Measurements from ENCODE around the gene RXRA.

Gene RXRA

DNA sequence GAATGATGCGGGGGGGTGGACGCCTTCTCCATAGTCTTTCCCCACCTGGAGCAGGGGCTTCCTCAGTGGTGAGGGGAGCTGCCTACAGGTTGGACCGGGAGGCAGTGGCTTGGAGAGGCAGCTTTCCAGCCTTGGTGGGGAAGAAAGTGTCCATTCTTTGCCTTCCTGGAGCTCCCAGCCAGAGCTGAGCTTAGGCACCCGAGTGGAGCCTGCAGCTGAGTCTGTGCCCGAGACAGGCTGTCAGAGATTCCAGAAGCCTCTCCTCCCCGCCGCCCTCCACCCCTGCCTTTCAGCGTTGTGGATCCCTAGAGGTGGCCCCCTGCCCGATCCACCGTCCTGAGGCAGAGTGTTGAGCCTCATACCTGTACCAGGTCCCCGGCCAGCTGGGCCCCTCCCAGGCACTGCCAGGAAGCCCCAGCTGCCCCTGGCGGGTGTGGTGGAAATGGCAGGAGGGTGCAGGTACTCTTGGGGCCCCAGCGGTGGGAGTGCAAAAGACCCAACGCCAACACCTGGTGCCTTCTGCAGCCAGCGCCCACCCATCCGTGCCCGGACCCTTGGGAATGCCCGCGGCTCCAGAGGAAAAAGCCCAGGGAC, 112.0 kb downstream of the RXRA start:
- no peak for DNase-seq

DNA sequence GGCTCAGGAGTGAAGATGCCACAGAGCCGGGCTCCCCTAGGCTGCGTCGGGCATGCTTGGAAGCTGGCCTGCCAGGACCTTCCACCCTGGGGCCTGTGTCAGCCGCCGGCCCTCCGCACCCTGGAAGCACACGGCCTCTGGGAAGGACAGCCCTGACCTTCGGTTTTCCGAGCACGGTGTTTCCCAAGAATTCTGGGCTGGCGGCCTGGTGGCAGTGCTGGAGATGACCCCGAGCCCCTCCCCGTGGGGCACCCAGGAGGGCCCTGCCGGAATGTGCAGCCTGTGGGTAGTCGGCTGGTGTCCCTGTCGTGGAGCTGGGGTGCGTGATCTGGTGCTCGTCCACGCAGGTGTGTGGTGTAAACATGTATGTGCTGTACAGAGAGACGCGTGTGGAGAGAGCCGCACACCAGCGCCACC, 113.1 kb downstream of the RXRA start:
- DNase-seq: no peak

DNA sequence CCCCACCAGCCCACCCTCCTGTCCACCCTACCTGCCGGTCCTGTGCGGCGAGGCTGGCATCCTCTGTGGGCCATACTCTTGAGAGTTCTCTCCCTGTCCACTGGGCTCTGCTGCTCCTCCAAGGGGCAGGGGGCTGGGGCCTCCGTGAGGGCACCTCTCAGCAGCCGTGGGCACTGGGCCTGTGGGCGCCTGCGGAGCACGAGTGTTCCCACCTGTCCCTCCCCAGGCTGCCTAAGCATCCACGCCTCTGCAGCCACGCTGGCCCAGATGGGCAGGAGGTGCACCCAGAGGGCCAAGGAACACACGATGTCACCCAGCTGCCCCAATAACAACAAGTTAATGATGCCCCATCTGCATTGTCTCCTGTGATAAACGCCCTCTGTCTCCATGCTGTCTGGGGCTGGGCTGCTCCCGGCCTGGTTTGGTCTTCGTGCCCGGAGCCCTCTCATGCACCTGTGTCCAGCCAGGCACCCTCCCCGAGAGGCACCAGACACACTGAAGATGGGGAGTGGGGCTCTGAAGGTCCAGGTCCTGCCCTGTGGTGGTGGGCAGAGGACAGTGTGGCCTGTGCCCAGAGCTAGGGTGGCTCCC, 114.5 kb downstream of the RXRA start:
- no peak for DNase-seq

DNA sequence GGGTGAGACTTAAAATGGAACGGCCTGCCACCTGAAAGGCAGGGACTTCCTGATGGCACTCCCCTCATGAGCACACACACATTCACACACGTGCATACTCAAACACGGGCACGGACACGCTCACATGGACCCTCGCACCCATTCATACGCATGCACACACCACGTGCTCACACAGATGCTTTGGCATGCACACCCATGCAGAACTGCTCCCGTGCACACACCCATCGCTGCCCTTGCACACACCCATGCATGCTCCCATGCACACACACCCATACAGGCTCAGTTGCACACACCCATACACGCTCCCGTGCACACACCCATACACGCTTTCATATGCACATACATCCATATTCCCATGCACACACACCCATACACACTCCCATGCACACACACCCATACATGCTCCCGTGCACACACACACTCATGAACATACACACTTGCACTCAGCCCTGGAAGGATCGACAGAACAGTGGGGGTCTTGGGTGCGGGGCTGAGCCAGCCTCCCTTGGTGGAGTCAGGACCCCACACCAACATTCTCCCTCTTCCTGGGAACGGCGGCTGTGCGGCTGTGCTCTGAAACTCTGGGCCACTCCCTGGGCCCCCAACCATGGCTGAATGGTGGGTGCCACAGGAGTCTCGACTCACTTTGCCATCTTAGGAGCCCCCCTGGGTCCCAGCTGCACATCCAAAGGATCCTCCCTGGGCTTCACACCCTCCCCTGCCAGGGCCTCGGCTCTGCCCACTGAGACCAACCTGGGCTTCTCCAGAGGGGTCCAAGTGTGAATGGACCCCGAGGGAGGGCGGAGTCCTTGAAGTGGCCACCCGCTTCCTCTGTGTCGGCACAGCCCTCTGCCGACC, 115.2 kb downstream of the RXRA start:
- DNase-seq: no peak

DNA sequence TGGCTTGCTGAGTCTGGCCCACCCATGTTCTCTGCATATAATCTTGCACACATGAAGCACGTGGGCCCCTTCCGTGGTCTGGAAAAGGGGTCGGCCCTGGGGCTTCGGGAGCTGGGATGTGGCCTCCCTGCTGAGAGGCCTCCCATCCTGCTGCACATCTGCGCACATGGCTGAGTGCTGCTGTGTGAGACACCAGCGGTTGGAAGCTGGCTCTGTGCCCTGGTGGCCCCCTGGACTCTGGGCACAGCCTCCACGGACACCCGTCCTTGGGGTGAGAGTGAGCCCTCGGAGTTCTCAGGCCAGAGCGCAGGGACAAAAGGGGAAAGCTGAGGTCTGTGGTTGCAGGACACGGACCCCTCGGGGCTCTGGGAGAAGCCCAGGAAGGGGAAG, 115.8 kb downstream of the RXRA start:
- DNase-seq: no peak

DNA sequence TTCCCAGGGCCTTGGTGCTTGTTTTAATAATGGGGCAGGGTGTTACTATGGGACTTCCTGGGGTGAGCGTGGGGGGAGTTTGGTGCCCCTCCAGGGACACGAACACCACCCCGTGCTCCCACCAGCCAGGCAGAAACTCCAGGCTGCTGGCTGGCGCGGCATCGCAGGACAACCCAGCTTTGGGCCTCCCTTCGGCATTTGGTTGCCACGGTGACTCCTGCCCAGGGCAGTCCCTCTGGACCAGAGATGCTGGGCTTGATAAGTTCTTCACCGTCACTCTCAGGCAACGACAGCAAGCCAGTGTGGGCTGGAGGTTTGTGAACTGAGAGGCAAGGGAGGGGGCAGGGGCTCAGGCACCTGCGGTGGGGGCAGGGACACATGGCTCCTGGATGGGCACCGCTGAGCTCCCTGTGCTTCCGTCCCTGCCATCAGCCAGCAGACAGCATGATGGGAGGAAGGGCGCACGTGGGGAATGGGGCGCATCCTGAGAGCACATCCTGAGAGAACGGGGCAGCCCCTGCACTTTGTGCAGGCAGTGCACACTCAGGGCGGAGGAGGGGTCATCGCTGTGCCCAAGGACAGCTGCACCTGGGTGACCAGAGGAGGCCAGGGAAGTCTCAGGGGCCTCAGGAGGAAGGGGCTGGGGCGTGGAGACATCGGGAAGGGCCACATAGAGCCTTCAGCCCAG, 116.4 kb downstream of the RXRA start:
- DNase-seq: no peak

DNA sequence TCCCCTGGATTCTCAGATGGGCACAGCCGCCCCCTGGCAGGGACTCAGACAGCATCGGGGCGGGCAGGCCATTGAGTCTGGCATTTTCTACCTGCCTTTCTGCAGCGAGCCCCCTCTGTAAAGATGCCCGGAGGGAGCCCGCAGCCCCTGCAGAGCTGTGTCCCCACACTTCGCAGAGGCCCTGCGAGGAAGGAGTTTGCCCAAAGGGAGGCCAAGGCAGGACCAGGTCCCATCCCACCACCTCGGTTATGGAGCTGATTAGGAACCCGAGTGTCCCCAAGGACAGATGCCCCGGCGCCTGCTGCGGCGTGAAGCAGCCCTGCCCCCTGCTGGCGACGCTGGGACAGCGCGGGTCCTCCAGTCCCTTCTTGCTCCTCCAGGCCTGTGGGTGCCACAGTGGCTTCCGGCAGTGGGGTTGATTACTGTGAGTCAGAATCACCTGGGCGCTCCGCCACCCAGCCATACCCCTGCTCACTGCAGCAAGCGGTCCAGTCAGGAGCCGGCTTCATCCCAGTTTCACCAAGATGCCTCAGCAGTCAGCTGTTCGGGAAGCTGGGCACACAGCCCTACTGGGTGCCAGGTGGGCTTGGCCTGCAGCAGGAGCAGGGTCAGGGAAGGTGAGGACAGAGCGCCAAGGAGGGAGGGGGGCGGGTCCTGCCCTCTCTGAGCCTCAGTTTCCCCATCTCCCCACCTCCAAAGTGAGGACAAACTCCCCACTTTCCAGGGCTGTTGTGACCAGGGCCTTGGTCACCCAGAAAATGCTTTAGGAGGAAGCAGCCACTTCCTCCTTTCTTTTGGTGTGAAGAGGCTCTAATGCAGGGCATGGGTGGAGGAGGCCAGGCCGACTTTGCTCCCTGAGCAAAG, 117.2 kb downstream of the RXRA start:
- peak; percentile 83 to 86 for DNase-seq

DNA sequence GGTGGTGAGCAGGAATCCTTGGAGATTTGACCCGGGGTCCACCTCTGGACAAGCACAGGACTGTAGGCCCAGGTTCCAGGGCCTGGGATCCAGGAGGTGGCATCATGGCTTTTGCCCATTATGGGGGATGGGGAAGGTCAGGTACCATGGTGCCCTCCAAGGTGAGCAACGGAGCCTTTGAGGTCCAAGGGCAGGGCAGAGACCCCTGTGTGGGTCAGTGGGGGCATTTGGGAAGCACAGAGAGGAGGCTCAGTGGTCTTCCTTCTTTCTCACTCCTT, 117.7 kb downstream of the RXRA start:
- DNase-seq: no peak

DNA sequence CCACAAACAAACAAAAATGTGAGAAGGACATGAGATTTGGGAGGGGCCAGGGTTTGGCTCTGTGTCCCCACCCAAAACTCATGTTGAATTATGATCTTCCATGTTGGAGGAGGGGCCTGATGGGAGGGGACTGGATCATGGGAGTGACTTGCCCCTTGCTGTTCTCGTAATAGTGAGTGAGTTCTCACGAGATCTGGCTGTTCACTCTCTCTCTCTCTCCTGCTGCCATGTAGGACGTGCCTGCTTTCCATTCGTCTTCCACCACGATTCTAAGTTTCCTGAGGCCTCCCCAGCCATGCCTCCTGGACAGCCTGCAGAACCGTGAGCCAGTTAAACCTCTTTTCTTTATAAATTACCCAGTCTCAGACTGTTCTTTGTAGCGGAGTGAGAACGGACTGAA, 118.7 kb downstream of the RXRA start:
- no peak for DNase-seq

DNA sequence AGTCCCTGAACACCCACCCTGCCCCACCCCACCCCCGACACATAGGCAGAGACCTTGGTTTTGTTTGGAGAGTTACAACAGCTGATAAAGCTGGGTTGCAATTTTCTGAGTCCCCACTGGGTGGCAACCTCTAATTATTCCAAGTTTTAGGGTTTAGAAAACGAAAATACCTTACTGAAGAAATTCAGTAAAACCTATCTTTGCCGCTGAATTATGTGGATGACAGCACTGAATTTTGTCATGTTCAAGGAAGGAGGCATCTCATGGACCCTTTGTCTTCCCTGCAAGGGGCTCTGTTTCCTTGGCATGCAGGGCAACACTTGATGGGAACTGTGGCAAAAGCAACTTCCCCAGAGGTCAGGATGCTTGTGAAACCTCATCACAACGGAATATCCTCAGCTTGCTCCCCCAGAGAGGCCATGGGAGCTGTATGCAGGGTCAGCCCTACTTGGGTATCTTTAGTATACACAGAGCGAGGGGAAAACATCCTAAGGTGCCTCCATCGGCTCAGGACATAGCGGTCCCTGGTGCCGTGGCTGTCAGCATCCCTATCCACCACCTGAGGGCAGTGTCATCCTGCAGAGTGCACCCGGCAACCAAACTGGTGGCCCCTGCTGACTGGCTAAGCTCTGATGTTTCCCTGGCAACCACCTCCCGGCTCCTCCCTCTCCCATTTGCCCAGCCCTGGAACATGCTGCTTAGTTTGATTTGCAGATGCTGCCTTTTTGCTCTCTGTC, 123.1 kb downstream of the RXRA start:
- DNase-seq: peak; percentile 79 to 81

DNA sequence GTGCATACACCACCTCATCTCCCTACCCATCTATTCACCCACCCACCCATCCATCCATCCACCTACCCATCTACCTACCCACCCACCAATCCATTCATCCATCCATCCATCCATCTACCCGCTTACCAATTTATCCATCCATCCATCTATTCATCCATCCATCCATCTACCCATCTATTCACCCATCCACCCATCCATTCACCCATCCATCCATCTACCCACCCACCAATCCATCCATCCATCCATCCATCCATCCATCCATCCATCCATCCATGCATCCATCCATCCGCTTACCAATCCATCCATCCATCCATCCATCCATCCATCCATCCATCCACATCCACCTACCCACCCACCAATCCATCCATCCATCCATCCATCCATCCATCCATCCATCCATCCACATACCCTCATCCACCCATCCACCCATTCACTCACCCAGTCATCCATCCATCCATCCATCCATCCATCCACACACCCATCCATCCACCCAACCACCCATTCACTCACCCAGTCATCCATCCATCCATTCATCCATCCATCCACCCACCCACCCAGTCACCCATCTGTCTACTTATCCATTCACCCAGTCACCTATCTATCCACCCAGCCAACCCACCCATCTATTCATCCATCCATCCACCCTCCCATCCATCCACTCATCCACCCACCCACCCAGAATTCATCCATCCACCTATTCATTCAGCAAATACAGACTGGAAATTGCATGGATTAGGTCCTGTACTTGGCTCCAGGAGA, 125.6 kb downstream of the RXRA start:
- no peak for DNase-seq

DNA sequence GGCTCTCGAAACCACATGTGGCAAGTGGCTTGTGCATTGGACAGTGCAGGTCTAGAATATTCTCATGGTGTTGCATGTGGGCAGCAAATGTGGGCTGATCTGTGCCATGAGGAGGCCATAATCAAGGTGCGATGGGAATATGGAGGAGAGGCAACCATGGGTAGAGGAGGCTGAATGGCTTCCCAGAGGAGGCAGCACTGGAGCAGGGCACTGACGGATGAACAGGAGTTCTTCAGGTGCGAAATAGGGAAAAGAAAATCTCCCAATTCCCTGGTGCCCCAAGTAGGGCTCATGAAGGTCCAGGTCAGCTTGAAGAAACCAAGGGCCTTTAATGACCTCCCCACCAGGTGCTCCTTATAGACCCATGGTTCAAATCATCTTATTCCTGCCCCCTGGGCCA, 126.5 kb downstream of the RXRA start:
- no peak for DNase-seq

DNA sequence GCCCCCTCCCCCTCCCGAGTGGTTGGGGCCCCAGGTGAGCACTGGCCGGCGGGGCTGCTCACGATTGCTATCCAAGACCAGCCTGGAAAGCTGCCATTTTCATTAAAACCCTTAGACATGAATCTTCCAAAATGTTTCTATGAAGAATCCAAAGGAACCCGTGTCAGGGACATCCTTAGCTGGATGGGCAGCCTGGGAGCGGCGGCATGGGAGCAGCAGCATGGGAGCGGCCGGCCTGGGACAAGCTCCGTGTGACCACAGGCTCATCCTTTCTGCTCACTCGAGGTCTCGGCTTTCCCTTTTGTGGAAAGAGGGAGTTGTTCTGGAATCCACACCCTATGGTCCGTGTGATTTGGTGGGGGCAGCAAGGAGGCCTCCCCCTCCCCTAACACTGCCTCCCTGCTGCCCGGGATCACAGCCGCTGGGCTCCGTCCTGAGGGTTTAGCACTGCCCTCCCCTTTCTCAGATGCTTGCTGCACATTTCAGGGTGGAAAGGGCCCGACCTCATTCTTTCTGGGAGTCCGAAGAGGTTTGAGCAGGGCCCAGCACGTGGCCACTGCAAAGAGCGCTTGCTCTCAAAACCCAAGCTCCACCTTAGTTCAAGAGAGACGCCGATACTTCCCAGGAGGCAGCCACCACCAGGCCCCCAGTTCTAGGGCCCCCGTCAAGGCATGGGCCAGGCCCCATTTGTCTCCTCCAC, 127.7 kb downstream of the RXRA start:
- no peak for DNase-seq

DNA sequence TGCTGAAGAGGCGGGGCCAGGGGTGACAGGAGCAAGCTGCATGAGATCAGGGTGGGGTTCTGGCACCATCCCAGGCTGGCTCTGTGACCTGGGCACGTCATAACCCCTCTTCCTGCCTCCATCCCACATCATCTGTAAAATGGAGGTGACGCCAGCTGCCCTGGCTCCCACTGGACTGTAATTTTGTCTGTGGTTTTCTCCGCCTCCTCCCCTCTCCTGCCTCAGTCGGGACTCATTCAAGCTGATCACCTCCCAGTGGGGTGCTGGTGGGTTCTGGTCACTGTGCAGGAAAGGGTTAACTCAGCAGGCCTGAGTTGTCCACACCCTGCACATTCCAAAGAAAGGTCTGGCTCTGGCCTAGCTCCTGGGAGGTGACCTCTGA, 128.2 kb downstream of the RXRA start:
- DNase-seq: no peak

DNA sequence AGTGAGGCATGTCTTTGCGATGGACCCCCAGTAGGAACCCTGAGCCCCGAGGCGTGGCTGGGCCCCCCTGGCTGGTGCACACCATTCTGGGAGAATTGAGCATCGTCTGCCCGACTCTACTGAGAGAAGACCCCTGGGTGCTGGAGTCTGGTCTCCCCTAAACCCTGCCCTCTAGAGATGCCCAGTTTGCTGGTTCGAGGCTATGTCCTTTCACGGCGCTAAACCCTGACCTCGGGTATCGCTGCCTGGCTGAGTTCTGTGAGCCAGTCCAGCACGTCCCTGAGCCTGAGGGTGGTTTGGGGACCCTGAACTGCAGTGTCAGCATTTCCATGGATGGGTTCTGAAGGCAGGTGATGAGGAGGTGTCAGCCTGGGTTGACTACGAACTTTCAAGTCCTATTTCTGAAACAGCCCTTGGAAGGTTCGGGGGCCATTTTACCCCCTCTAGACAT, 128.8 kb downstream of the RXRA start:
- DNase-seq: no peak

DNA sequence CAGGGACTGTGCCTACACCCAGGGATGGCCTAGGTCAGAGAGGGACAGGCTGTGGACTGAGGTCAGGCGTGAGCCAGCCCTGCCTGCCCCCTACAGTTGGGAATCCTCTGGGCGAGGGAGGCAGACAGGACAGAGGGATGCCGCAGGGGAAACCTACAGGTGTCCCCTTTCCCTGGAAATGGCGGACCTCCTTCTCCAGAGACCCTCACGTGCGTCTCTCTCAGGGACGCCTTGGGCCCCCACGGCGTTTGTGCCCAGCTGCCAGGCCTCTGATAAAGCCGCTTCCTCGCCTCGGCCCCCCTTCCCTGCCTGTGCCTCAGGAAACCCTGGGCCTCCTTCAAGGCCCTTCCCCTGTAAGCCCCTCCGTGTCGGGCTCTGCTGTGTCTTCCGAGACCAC, 129.3 kb downstream of the RXRA start:
- DNase-seq: no peak

DNA sequence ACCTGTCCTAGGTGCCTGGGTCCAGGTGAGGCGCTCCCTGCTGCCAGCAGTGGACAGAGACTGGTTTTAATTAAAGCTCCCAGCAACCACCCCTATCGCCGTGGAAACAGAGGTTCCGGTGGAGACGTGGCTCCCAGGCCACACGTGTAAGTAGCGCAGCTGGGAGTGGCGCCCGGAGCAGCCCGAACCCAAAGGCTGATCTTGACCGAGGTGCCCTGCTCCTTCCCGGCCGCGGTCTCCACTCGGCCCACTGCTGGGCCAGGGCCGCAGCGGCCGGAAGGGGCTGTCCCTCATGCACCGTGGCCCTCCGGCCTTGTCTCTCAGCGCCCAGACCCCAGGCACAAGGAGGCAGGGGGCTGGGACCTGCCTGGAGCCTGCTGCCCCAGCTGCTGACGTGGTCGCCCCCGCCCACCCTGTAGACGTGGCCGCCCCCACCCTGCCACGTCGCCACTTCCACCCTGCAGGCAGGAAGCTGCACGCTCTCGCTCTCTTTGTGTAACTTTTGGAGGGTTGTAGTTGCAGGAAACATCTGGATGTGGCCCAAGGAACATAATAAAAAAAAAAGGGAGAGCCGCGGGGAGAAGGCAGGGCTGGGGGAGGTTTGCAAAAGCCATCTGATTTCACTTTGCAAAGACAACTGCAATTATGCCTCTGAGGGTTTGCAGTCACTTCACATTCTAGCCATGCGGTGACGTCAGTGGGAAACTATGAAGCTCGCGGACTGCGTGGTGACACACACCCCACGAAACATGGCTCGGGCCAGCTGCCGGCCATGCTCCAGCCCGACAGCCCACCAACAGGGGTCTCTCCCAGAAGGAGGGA, 129.9 kb downstream of the RXRA start:
- peak; percentile 72 to 77 for DNase-seq

DNA sequence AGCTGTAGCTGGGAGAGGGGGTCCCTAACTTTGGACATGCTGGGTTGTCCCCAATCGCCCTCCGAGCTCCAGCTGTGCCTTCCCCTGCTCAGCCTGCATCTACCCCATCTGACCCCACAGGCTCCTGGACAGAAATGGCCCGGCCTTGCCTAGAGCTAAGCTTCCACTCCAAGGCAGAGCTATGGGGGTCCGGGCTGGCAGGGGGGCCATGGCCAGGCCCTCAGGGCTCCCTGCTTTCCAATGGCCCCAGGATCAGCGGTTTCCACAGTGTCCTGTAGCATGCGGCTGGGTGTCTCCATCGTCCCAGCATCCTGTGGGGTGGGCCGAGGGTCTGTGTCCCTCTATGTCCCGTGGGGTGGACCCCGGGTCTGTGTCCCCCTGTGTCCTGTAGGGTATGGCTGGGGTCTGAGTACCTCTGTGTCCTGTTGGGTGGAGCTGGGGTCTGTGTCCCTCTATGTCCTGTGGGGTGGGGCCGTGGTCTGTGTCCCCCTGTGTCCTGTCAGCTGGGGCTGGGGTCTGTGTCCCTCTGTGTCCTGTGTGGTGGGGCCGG, 130.6 kb downstream of the RXRA start:
- DNase-seq: no peak

All from activated CD4-positive, alpha-beta T cell treated with anti-CD3 and anti-CD28 coated beads, Interleukin-2, amount 50 U/mL, for 4 hours (primary cell).